T-helper 1 cell treated with Interleukin-12 subunit alpha and Interleukin-12 subunit beta and Interleukin-4 antibody, amounts not matched to agents 30 μg/mL and 1 μg/mL, for 36 hours (primary cell): Measurements from ENCODE around the gene TXNRD3.

ENCODE experiments used
- H3K27ac Mint-ChIP-seq: one replicate; pipeline ENCODE4 v1.8.0; 2021; ENCODE audit warnings: mild to moderate bottlenecking, mixed read lengths
- H3K27me3 Mint-ChIP-seq: one replicate; pipeline ENCODE4 v1.8.0; 2021; ENCODE audit warnings: low read depth, mixed read lengths
- H3K36me3 Mint-ChIP-seq: one replicate; pipeline ENCODE4 v1.8.0; 2021; ENCODE audit warnings: low read depth, mixed read lengths
- H3K4me1 Mint-ChIP-seq: one replicate; pipeline ENCODE4 v1.8.0; 2021; ENCODE audit warnings: low read depth, mixed read lengths
- H3K4me3 Mint-ChIP-seq: one replicate; pipeline ENCODE4 v1.8.0; 2021; ENCODE audit warnings: mild to moderate bottlenecking, moderate library complexity, mixed read lengths
- H3K9me3 Mint-ChIP-seq: one replicate; pipeline ENCODE4 v1.8.0; 2021; ENCODE audit warnings: mixed read lengths

The TXNRD3 gene

DNA sequence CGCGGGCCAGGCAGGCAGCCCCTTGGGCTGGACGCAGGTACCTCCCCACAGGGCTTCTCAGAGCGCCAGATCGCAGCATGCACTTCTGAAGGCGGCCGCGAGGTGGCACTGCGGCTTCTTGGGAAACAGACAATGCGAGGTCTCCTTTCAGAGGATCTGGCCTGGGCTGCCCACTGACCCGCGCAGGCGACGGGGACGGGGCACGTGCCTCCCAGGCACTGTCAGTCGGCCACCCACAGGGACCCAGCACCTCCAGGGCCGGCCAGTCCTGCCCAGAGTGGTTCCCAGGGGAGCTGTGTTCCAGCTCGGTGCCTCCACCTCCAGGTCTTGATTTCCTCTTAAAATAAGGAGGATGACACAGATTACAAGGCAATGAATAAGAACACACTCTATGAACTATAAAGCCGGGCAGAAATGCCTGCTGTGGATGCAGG is 24.4 kb upstream of the TXNRD3 start:
- no peaks in the 10 kb centered on the region for H3K36me3 Mint-ChIP-seq
- no peak overlapping the region for H3K27ac Mint-ChIP-seq

DNA sequence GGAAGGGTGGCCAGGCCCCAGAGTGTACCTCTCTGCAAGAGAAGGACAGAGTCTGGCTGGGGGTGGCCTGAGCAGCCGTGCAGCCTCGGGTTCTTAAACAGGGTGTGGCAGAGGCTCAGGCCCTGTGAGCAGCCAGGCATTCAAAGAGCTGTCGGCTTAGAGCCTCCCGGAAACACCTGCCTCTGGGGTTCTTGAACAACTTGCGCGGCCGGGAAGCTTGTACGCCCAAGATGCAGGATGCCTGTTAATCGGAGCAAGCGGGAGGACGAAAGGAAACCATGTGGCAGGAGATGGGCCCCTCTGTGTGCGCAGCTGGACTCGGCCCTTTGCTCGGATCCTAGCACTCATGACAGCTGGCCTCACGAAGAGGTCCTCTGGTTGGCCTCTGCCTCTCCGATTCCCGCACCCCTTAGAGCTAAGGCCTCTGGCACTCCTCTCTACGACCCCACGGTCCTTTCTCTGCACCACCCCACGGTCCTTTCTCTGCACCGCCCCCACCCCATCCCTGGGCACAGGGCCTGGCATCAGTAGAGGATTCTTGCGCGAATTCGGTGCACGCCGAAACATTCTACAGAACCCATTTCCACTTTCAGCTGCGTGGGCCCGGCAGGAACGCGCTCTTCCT is 23.9 kb upstream of the TXNRD3 start:
- Mint-ChIP-seq H3K4me1 (no peaks in the 10 kb centered on the region), H3K4me3 (no peak overlapping the region), H3K27me3 (peaks cover 9% of the 10 kb centered on the region), H3K27ac (no peak overlapping the region), H3K9me3 (peaks cover 11% of the 10 kb centered on the region), H3K36me3 (no peaks in the 10 kb centered on the region)

More for the DNA sequence above, 24.4 kb upstream of the TXNRD3 start:
- H3K27me3 Mint-ChIP-seq = peaks cover 9% of the 10 kb centered on the region
- H3K4me3 Mint-ChIP-seq = no peak overlapping the region
- H3K4me1 Mint-ChIP-seq = no peaks in the 10 kb centered on the region
- peaks cover 6% of the 10 kb centered on the region for H3K9me3 Mint-ChIP-seq

DNA sequence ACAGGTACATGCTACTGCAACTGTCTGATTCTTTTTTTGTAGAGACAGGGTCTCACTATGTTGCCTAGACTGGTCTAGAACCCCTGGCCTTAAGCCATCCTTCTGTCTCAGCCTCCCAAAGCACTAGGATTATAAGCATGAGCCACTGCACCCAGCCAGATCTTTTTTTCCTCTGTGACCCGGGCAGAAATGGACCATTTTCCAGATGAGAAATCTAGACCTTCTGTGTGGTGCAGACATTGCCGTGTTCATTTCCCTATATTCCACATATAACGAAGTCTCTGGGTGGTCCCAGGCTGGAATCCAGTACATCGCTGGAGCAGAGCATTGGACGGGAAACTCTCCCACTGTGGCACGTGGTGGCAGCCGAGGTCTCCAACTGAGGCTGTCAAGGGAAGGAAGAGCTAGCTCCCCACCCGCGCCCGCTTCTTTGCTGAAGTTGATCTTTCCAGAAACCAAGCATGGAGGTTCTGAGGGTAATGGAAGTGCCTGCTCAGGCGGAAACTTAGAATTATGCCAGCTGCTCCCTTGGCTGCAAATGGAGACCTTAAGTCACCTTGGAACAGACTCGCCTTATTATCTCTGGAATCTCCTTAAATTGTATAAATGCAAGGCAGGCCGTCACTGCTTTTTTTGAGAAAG is 23.1 kb upstream of the TXNRD3 start:
- no peak overlapping the region for H3K27ac Mint-ChIP-seq

DNA sequence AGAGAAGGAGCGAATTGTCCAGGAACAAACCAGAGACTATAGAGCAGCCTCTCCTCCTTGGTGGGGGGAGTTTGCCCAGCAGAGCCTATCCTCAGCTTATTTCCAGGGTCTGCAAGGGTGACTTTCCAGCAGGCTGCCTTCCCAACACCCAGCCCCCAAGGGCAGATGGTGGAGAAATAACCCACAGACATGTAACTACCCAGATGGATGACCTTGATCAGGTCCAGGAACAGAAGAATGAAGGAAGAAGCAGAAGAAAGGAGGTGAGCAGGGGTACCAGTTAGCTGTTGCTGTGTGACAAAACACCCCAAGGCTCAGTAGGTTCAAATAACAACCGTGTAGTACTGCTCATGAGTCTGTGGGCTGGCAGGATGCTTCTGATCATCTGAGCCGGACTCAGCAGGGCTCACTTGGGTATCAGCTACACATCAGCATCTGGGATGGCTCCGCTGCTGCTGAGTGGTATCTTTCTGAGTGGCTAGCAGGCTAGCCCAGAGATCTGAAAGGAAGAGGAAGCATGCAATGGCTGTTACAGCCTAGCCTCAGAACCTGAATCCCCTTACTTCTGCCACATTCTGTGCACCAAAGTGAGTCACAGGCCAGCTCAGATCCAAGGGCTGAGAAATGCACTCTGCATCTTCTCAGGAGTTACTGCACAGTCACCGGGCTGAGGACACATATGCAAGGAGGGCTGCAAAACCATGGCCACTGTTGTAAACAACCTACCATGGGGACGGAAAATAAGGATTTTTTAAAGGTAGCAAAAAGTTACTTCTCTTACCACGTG is 22.2 kb upstream of the TXNRD3 start:
- Mint-ChIP-seq H3K27me3 (peaks cover 9% of the 10 kb centered on the region), H3K9me3 (peaks cover 16% of the 10 kb centered on the region), H3K27ac (no peak overlapping the region), H3K4me1 (no peaks in the 10 kb centered on the region), H3K4me3 (no peak overlapping the region), H3K36me3 (no peaks in the 10 kb centered on the region)

More for the DNA sequence above, 23.1 kb upstream of the TXNRD3 start:
- Mint-ChIP-seq H3K36me3 (no peaks in the 10 kb centered on the region), H3K27me3 (peaks cover 9% of the 10 kb centered on the region), H3K9me3 (peaks cover 16% of the 10 kb centered on the region), H3K4me3 (no peak overlapping the region), H3K4me1 (no peaks in the 10 kb centered on the region)

DNA sequence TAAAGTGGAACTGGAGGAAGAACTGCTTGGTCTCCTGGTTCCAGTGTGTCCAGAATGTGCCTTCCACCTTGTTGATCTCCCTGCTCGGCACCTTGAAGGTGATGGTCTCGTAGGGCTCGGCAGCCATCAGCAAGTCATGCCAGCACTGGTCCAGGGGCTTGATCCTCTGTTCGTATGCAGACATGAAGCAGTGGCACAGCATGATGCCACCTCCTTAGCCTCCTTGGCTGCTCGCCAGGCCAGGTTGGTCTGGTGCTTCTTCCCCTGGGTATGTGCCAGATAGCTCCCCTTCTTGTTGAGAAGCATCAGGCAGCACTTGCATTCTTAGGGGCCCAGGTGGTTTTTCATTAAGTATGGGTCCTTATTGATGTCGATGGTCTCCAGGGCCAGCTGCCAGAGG is 17.8 kb upstream of the TXNRD3 start:
- Mint-ChIP-seq H3K4me3 (no peak overlapping the region), H3K27me3 (peaks cover 9% of the 10 kb centered on the region), H3K4me1 (peaks cover 1% of the 10 kb centered on the region), H3K36me3 (no peaks in the 10 kb centered on the region), H3K27ac (no peak overlapping the region), H3K9me3 (peaks cover 25% of the 10 kb centered on the region)

DNA sequence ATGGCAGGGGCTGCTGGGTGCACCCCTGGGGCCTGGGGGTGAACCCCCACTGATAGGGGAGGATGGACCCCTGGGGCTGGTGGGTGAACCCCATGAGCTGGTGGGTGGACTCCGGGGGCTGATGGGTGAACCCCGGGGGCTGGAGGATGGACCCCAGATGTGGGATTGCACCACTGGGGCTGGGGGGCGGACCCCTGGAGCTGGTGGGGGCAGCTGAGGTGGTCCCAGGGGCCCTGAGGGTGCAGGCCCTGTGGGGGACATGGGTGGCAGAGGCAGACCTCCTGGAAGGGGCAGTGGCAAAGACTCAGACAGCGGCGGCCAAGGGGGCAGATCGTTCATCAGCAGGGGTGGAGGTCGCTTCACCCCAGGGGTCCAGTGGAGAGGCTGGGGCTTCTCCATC is 17.4 kb upstream of the TXNRD3 start:
- H3K27ac Mint-ChIP-seq = no peak overlapping the region
- H3K4me1 Mint-ChIP-seq = peaks cover 1% of the 10 kb centered on the region
- no peak overlapping the region for H3K4me3 Mint-ChIP-seq
- peaks cover 9% of the 10 kb centered on the region for H3K27me3 Mint-ChIP-seq
- H3K9me3 Mint-ChIP-seq = peaks cover 25% of the 10 kb centered on the region
- no peaks in the 10 kb centered on the region for H3K36me3 Mint-ChIP-seq

DNA sequence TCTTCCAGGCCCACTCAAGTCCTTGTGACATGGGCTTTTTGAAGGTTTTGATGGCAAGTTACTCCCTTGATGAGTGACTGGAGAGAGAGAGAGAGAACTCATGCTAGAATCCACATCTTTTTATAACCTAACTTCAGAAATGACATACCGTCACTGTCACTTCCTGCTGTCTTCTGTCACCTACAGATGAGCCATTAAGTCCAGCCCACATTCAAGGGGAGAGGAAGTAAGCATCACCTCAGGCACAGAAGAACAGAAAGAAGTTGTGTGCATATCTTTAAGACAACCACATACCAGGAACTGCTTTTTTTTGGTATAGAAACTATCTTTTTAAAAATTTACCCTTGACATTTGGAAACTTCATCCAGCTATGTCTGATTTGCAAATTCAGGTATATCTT is 16.6 kb upstream of the TXNRD3 start:
- Mint-ChIP-seq H3K4me3 (no peak overlapping the region), H3K9me3 (peaks cover 25% of the 10 kb centered on the region), H3K27ac (no peak overlapping the region), H3K4me1 (peaks cover 1% of the 10 kb centered on the region), H3K27me3 (peaks cover 4% of the 10 kb centered on the region), H3K36me3 (no peaks in the 10 kb centered on the region)

DNA sequence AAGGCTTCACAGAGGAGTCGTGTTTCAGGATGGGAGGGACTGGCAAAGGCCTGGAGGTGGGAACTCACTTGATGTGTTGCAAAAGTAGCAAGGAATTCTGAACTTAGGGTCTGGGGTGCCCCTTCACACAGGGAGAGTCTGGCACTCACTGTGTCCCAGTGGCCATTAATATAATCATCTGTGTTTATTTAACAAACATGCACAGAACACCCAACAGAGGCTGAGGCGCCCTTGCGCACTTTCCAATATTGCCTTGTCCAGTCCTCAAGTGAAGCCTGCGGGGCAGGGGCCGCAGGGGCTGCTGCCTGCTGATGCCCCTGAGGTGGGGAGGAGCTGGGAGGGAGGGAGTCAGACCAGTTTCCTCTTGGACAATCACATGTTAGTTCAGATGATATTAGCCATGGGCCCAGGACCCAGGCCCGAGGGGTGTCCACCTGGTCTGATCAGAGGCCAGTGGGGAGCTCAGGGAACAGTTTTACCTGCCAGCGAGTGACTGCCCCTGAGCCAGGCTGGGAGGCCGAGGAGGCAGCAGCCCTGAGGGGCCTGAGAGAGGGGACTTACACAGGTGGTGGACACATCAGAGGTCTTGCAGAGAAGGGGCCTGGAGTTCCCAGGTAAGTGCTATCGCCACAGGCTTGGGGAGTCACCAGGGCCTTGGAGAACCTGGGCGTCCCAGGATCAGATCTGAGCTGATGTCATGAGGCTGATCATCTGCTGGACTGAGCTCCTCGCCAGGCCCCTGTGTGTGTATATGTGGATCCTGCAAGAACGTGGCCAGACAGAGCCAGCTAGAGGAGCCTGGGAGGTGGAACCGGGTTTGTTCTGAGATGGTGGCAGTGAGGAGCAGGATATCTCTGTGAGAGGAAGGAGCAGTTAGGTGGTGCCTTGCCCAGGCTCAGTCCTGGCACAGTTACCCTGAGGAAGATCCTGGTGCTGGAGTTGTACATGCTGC is 13.8 kb upstream of the TXNRD3 start:
- Mint-ChIP-seq H3K27ac (no peak overlapping the region), H3K9me3 (peaks cover 13% of the 10 kb centered on the region), H3K27me3 (no peaks in the 10 kb centered on the region), H3K4me1 (peaks cover 1% of the 10 kb centered on the region), H3K4me3 (no peak overlapping the region), H3K36me3 (no peaks in the 10 kb centered on the region)

DNA sequence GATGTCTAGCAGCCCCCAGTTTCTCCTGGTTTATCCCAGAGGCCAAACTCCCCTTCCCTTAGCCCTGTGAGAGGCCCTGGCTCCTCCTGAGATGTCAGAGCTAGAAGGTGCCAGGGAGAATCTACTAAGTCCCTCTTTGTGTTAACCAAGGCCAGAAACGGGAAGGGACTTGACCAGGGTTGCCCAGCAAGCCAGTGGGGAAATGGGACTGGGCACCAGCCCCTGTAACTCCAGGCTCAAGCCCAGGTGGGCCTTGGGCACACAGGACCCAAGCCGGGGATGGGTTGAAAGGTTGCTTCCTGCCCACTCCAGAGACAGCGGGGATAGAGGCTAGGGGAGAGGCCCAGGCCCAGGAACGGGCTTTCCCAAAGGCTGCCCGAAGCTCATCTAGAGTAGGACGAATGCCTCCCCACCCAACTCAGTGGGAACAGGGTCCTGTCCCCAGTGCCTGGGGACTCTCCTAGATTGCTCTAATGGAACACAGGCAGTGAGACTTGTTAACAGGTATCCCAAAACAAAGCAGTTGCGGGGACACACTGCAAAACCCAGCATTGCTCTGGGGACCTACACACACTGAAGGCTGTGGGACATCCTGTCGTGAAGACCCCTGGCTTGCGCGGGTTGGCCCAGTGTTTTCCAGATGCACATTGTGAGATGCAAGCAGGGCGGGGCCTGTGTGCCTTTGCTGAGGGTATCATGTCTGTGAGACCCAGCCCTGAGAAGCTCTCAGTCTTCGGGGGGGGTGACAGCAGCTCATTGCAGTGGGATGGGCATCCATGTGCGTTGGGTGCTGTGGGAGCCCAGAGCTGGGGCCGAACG is 12.9 kb upstream of the TXNRD3 start:
- Mint-ChIP-seq H3K36me3 (no peaks in the 10 kb centered on the region), H3K4me1 (peaks cover 1% of the 10 kb centered on the region), H3K9me3 (peaks cover 8% of the 10 kb centered on the region), H3K27me3 (no peaks in the 10 kb centered on the region), H3K27ac (no peak overlapping the region), H3K4me3 (no peak overlapping the region)

DNA sequence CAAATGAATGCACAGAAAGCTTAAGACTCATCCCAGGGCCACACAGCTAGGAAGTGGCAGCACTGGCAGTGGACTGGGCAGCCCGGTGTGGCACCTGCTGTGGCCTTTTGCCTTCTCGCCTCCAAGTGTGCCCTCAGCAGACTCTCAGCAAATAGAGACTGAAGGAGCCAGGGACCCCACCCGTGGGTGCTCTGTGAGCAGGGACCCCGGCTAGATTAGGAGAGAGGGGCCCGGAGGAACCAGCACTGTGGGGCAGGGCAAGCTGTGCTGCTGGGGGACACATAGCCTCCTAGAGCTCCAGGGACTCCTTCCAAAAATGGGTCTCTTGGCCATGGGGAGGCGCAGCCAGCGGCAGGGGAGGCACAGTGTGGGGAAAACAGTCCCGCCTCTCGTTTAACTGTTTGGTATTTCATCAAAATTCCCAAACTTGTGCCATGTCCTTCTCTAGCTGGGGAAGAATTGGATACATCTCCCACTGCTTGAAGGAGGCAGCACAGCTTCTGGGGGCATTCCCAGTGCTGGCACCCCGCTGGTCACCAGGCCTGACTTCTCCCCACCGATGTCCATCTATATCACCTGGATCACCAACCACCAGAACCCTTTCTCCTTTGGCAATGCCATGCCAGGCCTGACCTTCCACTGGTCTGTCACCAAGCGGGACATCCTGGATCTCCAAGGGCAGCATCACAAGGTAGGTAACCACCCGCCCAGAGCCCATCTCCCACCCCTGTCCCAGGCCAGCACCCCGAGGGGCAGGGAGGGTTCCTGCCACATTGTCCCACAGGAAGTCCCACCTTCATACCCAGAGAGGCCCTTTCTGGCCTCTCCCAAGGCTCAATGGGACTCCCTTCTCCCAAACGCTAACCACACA is 12.0 kb upstream of the TXNRD3 start:
- Mint-ChIP-seq H3K9me3 (peaks cover 8% of the 10 kb centered on the region), H3K4me3 (no peak overlapping the region), H3K27me3 (no peaks in the 10 kb centered on the region), H3K27ac (no peak overlapping the region), H3K4me1 (peaks cover 1% of the 10 kb centered on the region), H3K36me3 (no peaks in the 10 kb centered on the region)

DNA sequence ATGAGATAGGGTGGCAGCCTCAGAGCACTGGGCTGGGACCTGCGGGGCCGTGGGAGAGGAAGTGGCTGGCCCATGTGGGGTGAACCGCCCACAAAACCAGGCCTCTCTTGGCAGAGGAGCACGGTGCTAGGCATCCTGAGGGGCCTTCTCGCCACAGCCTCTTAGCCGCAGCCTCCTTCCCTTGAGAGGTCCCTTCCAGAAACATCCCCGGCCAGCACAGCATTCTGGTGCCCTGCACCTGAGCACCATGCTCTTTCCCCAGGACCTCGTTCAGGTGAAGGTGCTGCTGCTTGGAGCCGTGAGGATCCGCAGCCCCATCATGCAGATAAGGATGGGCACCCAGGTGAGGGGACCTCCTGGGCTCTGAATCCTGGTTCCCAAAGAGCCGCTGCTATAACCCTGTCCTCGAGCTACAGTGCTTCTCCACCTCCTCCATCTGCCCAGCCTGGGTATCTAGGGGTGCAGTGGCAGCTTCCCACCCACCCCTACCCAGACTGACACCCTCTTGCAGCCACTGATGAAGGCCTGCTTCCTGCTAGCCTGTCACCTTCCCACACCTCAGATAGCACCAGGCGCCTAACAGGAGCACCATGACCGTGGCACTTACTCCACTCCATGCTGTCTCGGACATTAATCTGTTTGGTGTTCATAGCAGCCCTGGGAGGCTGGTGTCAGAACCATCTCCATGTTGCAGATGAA is 11.2 kb upstream of the TXNRD3 start:
- H3K9me3 Mint-ChIP-seq = peaks cover 5% of the 10 kb centered on the region
- no peaks in the 10 kb centered on the region for H3K27me3 Mint-ChIP-seq
- no peak overlapping the region for H3K27ac Mint-ChIP-seq
- no peaks in the 10 kb centered on the region for H3K36me3 Mint-ChIP-seq
- no peaks in the 10 kb centered on the region for H3K4me1 Mint-ChIP-seq
- no peak overlapping the region for H3K4me3 Mint-ChIP-seq

DNA sequence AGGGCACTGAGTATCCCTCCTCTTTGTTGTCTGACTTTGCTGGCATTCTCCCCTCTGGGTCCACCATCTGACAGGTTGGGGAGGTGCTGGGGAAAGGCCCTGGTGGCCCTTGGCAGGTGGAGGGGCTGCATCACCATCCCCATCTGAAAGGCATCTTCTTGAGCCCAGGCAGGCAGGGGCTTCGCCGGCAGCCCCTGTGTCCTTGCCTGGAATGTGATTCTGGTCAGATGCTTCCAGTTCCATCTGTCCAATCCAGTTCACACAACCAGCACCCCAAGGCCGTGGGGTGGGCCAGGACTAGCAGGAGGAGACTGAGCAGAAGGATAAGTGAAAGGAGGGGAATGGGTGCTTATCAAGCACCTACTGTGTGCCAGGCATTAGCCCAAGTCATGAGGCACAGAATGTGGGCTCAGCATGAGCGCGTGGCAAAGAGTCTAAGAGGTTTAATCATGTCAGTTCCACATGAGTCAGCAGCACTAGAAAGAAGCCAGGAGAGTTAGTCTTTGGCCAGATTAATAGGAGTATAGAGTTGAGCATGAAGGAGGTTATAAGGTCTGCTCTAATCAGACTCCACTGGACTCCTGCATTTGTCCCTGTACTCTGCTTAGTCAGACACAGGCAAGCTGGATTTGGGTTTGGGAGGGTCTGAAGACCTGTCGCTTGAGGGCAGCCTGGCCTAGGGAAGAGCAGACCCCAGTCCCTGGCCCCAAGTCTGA is 10.5 kb upstream of the TXNRD3 start:
- Mint-ChIP-seq H3K36me3 (no peaks in the 10 kb centered on the region), H3K27ac (no peak overlapping the region), H3K9me3 (no peaks in the 10 kb centered on the region), H3K4me1 (no peaks in the 10 kb centered on the region), H3K4me3 (no peak overlapping the region), H3K27me3 (no peaks in the 10 kb centered on the region)
